ENCODE measurements around the gene RAB26.

DNA sequence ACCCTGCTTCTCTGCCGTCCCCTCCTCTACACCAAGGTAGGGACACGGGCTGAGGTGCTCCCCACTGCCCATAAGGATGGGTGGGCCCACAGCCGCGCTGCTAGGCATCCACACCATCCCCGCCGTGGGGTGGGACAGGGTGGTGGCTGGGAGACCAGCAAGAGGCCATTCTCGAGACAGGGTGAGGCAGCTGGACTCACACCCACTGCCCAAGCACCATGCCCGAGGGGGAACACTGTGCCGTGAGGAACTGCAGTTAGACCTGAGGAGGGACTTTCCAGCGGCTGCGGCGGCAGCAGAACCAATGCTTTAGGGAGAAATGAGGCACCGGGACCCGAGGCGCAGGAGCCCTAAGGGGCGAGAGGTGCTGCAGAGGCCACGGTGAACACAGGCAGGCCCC, 26.0 kb upstream of the RAB26 start:
- TF ChIP-seq, protein P1, sequence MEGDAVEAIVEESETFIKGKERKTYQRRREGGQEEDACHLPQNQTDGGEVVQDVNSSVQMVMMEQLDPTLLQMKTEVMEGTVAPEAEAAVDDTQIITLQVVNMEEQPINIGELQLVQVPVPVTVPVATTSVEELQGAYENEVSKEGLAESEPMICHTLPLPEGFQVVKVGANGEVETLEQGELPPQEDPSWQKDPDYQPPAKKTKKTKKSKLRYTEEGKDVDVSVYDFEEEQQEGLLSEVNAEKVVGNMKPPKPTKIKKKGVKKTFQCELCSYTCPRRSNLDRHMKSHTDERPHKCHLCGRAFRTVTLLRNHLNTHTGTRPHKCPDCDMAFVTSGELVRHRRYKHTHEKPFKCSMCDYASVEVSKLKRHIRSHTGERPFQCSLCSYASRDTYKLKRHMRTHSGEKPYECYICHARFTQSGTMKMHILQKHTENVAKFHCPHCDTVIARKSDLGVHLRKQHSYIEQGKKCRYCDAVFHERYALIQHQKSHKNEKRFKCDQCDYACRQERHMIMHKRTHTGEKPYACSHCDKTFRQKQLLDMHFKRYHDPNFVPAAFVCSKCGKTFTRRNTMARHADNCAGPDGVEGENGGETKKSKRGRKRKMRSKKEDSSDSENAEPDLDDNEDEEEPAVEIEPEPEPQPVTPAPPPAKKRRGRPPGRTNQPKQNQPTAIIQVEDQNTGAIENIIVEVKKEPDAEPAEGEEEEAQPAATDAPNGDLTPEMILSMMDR (IDR thresholded peaks at IDR 0.05): no peak
- no peak for TF ChIP-seq POLR2A (IDR thresholded peaks at IDR 0.05)

All from ovary (tissue), 3 donors.